Upper lobe of left lung (tissue), 4 donors: ENCODE results near the gene CADM1.

ENCODE experiments used
- EP300 ChIP-seq, 4 donors: sonication (generic); formaldehyde crosslinking; IDR thresholded peaks; one replicate each; pipeline ENCODE4 v1.5.1; 2017; ENCODE audit warnings: antibody characterized with exemption in 4 of 4, control low read depth in 2 of 4
- POLR2A ChIP-seq, 4 donors: fragments of 450-650 bp; IDR thresholded peaks; one replicate each; pipeline ENCODE4 v1.5.1; 2016 to 2017; ENCODE audit warnings: antibody characterized with exemption in 4 of 4, mild to moderate bottlenecking in 2 of 4
- TF ChIP-seq, protein P1 (sequence below), 6 experiments: fragments of 450-650 bp in 4 of 6; fragments of 200-600 bp in 2 of 6; sonication (generic) in 2 of 6; IDR thresholded peaks; one replicate each; pipeline ENCODE4 v1.5.1; 2016 to 2019; ENCODE audit warnings: antibody characterized with exemption in 6 of 6

- TF ChIP-seq EP300 (IDR thresholded peaks at IDR 0.05) (no peak), POLR2A (IDR thresholded peaks at IDR 0.05) (no peak)
- TF ChIP-seq, protein P1, sequence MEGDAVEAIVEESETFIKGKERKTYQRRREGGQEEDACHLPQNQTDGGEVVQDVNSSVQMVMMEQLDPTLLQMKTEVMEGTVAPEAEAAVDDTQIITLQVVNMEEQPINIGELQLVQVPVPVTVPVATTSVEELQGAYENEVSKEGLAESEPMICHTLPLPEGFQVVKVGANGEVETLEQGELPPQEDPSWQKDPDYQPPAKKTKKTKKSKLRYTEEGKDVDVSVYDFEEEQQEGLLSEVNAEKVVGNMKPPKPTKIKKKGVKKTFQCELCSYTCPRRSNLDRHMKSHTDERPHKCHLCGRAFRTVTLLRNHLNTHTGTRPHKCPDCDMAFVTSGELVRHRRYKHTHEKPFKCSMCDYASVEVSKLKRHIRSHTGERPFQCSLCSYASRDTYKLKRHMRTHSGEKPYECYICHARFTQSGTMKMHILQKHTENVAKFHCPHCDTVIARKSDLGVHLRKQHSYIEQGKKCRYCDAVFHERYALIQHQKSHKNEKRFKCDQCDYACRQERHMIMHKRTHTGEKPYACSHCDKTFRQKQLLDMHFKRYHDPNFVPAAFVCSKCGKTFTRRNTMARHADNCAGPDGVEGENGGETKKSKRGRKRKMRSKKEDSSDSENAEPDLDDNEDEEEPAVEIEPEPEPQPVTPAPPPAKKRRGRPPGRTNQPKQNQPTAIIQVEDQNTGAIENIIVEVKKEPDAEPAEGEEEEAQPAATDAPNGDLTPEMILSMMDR (IDR thresholded peaks at IDR 0.05): no peak
Observed at GRCh38 chr11:115197031-115197430, 307.2 kb downstream of the CADM1 start.
